ENCODE measurements around the gene SIRT6. TPM values are rescaled to one million over a fixed set of nuclear protein-coding genes. Genes with fewer than 3 reads are reported as not detected.

The SIRT6 gene
- total RNA-seq, 1 experiment from 2014 or later: 25.1 TPM

GRCh38 chr19:4213116-4213515 lies 30.8 kb upstream of the SIRT6 start:
- no peaks in the 10 kb centered on the region for H3K36me3 ChIP-seq (replicated peaks; ENCODE audit: control insufficient read depth, insufficient read depth, low read length)
- no peak overlapping the region for H3K4me3 ChIP-seq (ENCODE audit: insufficient read depth, low read depth, low read length)
- H3K27me3 ChIP-seq (ENCODE audit: control insufficient read depth, insufficient read depth, low read length): no peaks in the 10 kb centered on the region
- no peak for DNase-seq

GRCh38 chr19:4210166-4210731 lies 27.9 kb upstream of the SIRT6 start:
- Histone ChIP-seq H3K4me3 (ENCODE audit: insufficient read depth, low read depth, low read length) (no peak overlapping the region), H3K27me3 (ENCODE audit: control insufficient read depth, insufficient read depth, low read length) (no peaks in the 10 kb centered on the region), H3K36me3 (replicated peaks; ENCODE audit: control insufficient read depth, insufficient read depth, low read length) (no peaks in the 10 kb centered on the region)
- DNase-seq: no peak

- Histone ChIP-seq H3K36me3 (replicated peaks; ENCODE audit: control insufficient read depth, insufficient read depth, low read length) (no peaks in the 10 kb centered on the region), H3K4me3 (ENCODE audit: insufficient read depth, low read depth, low read length) (no peak overlapping the region), H3K27me3 (ENCODE audit: control insufficient read depth, insufficient read depth, low read length) (no peaks in the 10 kb centered on the region; the same call in 1 of the 2 replicates)
- DNase-seq: peak; percentile 82
These were observed 26.2 kb upstream of the SIRT6 start for GRCh38 chr19:4208385-4209094.

GRCh38 chr19:4206818-4207484 lies 24.6 kb upstream of the SIRT6 start:
- no peaks in the 10 kb centered on the region for H3K36me3 ChIP-seq (replicated peaks; ENCODE audit: control insufficient read depth, insufficient read depth, low read length)
- peaks cover 1% of the 10 kb centered on the region; the same call in 1 of the 2 replicates for H3K27me3 ChIP-seq (ENCODE audit: control insufficient read depth, insufficient read depth, low read length)
- H3K4me3 ChIP-seq (ENCODE audit: insufficient read depth, low read depth, low read length): no peak overlapping the region
- DNase-seq: peak; percentile 68

- peaks cover 38% of the 10 kb centered on the region for H3K27me3 ChIP-seq (ENCODE audit: control insufficient read depth, insufficient read depth, low read length)
These were observed 19.4 kb upstream of the SIRT6 start for GRCh38 chr19:4201798-4202197.

GRCh38 chr19:4200940-4201542 lies 18.7 kb upstream of the SIRT6 start:
- Histone ChIP-seq H3K4me3 (ENCODE audit: insufficient read depth, low read depth, low read length) (no peak overlapping the region), H3K27me3 (ENCODE audit: control insufficient read depth, insufficient read depth, low read length) (peaks cover 38% of the 10 kb centered on the region), H3K36me3 (replicated peaks; ENCODE audit: control insufficient read depth, insufficient read depth, low read length) (no peaks in the 10 kb centered on the region)
- no peak for DNase-seq

More at GRCh38 chr19:4201798-4202197, 19.4 kb upstream of the SIRT6 start:
- no peaks in the 10 kb centered on the region for H3K36me3 ChIP-seq (replicated peaks; ENCODE audit: control insufficient read depth, insufficient read depth, low read length)
- no peak overlapping the region for H3K4me3 ChIP-seq (ENCODE audit: insufficient read depth, low read depth, low read length)
- DNase-seq: no peak

- peak; percentile 93 for DNase-seq
These were observed 17.4 kb upstream of the SIRT6 start for GRCh38 chr19:4199699-4200293.

GRCh38 chr19:4198467-4199126 lies 16.2 kb upstream of the SIRT6 start:
- Histone ChIP-seq H3K4me3 (ENCODE audit: insufficient read depth, low read depth, low read length) (peak overlapping the region; percentile 32), H3K36me3 (replicated peaks; ENCODE audit: control insufficient read depth, insufficient read depth, low read length) (no peaks in the 10 kb centered on the region), H3K27me3 (ENCODE audit: control insufficient read depth, insufficient read depth, low read length) (peaks cover 38% of the 10 kb centered on the region)
- DNase-seq: peak; percentile 44

More at GRCh38 chr19:4199699-4200293, 17.4 kb upstream of the SIRT6 start:
- Histone ChIP-seq H3K4me3 (ENCODE audit: insufficient read depth, low read depth, low read length) (no peak overlapping the region), H3K36me3 (replicated peaks; ENCODE audit: control insufficient read depth, insufficient read depth, low read length) (no peaks in the 10 kb centered on the region), H3K27me3 (ENCODE audit: control insufficient read depth, insufficient read depth, low read length) (peaks cover 38% of the 10 kb centered on the region)

- peaks cover 38% of the 10 kb centered on the region for H3K27me3 ChIP-seq (ENCODE audit: control insufficient read depth, insufficient read depth, low read length)
- peak; percentile 98 for DNase-seq
- peak overlapping the region; percentile 32 for H3K4me3 ChIP-seq (ENCODE audit: insufficient read depth, low read depth, low read length)
- no peaks in the 10 kb centered on the region for H3K36me3 ChIP-seq (replicated peaks; ENCODE audit: control insufficient read depth, insufficient read depth, low read length)
These were observed 15.5 kb upstream of the SIRT6 start for GRCh38 chr19:4197625-4198466.

- no peaks in the 10 kb centered on the region for H3K36me3 ChIP-seq (replicated peaks; ENCODE audit: control insufficient read depth, insufficient read depth, low read length)
- no peak for DNase-seq
- H3K4me3 ChIP-seq (ENCODE audit: insufficient read depth, low read depth, low read length): no peak overlapping the region
- H3K27me3 ChIP-seq (ENCODE audit: control insufficient read depth, insufficient read depth, low read length): peaks cover 38% of the 10 kb centered on the region
These were observed 14.9 kb upstream of the SIRT6 start for GRCh38 chr19:4197228-4197624.

- Histone ChIP-seq H3K4me3 (ENCODE audit: insufficient read depth, low read depth, low read length) (no peak overlapping the region), H3K27me3 (ENCODE audit: control insufficient read depth, insufficient read depth, low read length) (peaks cover 33% of the 10 kb centered on the region)
- peak; percentile 50 for DNase-seq
These were observed 14.3 kb upstream of the SIRT6 start for GRCh38 chr19:4196587-4197148.

GRCh38 chr19:4196009-4196408 lies 13.6 kb upstream of the SIRT6 start:
- H3K27me3 ChIP-seq (ENCODE audit: control insufficient read depth, insufficient read depth, low read length): peaks cover 28% of the 10 kb centered on the region
- DNase-seq: no peak
- no peaks in the 10 kb centered on the region for H3K36me3 ChIP-seq (replicated peaks; ENCODE audit: control insufficient read depth, insufficient read depth, low read length)
- H3K4me3 ChIP-seq (ENCODE audit: insufficient read depth, low read depth, low read length): no peak overlapping the region

More at GRCh38 chr19:4196587-4197148, 14.3 kb upstream of the SIRT6 start:
- no peaks in the 10 kb centered on the region for H3K36me3 ChIP-seq (replicated peaks; ENCODE audit: control insufficient read depth, insufficient read depth, low read length)

GRCh38 chr19:4194353-4194752 lies 12.0 kb upstream of the SIRT6 start:
- H3K4me3 ChIP-seq (ENCODE audit: insufficient read depth, low read depth, low read length): no peak overlapping the region
- peaks cover 17% of the 10 kb centered on the region for H3K27me3 ChIP-seq (ENCODE audit: control insufficient read depth, insufficient read depth, low read length)
- H3K36me3 ChIP-seq (replicated peaks; ENCODE audit: control insufficient read depth, insufficient read depth, low read length): no peaks in the 10 kb centered on the region
- DNase-seq: no peak
